Left kidney (tissue), 2 donors: Measurements from ENCODE around the gene CCNF. TPM values are rescaled to one million over a fixed set of nuclear protein-coding genes. Genes with fewer than 3 reads are reported as not detected.
"Not testable (repeated sequence)": the region's sequence is repeated elsewhere in the genome, so short reads cannot be mapped to it uniquely, and the experiment has no call there.

Source experiments
- DNase-seq: peaks from one replicate; pipeline ENCODE4 v3.0.0-alpha.2; 2013
- polyA plus RNA-seq: library from polyadenylated mRNA; unstranded; fragments of 120-200 nt; gene quantifications from one replicate; pipeline ENCODE4 v1.2.1, GENCODE V29; 2013; ENCODE audit not compliant: insufficient read length

CCNF gene
- polyA plus RNA-seq, 1 donor, result 15.0 TPM

DNA sequence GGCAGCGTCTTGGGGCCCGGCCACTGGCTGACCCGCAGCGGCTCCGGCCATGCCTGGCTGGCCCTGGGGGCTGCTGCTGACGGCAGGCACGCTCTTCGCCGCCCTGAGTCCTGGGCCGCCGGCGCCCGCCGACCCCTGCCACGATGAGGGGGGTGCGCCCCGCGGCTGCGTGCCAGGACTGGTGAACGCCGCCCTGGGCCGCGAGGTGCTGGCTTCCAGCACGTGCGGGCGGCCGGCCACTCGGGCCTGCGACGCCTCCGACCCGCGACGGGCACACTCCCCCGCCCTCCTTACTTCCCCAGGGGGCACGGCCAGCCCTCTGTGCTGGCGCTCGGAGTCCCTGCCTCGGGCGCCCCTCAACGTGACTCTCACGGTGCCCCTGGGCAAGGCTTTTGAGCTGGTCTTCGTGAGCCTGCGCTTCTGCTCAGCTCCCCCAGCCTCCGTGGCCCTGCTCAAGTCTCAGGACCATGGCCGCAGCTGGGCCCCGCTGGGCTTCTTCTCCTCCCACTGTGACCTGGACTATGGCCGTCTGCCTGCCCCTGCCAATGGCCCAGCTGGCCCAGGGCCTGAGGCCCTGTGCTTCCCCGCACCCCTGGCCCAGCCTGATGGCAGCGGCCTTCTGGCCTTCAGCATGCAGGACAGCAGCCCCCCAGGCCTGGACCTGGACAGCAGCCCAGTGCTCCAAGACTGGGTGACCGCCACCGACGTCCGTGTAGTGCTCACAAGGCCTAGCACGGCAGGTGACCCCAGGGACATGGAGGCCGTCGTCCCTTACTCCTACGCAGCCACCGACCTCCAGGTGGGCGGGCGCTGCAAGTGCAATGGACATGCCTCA, 42.6 kb downstream of the CCNF start:
- DNase-seq, result no peak

DNA sequence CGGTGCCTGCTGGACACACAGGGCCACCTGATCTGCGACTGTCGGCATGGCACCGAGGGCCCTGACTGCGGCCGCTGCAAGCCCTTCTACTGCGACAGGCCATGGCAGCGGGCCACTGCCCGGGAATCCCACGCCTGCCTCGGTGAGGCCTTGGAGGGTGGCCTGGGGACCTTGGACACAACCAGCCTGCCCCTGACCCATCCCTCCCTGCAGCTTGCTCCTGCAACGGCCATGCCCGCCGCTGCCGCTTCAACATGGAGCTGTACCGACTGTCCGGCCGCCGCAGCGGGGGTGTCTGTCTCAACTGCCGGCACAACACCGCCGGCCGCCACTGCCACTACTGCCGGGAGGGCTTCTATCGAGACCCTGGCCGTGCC, 43.2 kb downstream of the CCNF start:
- DNase-seq, result no peak

DNA sequence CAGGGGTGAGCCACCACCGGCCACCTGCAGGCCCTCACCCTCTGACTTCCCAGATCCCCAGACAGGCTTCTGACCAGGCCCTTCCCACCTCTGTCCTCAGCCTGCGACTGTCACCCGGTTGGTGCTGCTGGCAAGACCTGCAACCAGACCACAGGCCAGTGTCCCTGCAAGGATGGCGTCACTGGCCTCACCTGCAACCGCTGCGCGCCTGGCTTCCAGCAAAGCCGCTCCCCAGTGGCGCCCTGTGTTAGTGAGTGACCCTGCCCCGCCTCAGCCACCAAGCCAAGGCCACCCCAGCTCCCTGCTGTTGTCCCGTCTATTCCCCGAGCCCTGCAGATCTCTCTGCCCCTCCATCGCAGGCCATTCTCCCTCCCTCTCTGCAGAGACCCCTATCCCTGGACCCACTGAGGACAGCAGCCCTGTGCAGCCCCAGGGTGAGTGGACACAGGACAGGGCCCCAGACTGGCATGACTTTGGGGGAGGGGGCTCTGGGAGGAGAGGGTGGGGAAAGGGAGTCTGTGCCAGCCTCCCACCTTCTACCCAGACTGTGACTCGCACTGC, 43.7 kb downstream of the CCNF start:
- DNase-seq, result no peak

DNA sequence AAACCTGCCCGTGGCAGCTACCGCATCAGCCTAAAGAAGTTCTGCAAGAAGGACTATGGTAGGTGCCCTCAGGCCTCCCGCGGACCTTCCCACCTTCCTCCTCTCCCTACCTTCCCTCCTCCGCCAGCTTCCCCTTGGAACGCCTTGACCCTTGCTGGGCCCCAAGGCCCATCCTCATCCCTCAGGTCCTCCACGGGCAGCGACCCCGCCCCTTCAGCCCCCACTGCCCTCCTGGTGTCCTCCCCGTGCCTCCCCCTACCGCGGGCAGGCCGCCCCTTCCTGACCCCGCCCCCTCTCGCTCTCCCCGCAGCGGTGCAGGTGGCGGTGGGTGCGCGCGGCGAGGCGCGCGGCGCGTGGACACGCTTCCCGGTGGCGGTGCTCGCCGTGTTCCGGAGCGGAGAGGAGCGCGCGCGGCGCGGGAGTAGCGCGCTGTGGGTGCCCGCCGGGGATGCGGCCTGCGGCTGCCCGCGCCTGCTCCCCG, 44.2 kb downstream of the CCNF start:
- no peak for DNase-seq

DNA sequence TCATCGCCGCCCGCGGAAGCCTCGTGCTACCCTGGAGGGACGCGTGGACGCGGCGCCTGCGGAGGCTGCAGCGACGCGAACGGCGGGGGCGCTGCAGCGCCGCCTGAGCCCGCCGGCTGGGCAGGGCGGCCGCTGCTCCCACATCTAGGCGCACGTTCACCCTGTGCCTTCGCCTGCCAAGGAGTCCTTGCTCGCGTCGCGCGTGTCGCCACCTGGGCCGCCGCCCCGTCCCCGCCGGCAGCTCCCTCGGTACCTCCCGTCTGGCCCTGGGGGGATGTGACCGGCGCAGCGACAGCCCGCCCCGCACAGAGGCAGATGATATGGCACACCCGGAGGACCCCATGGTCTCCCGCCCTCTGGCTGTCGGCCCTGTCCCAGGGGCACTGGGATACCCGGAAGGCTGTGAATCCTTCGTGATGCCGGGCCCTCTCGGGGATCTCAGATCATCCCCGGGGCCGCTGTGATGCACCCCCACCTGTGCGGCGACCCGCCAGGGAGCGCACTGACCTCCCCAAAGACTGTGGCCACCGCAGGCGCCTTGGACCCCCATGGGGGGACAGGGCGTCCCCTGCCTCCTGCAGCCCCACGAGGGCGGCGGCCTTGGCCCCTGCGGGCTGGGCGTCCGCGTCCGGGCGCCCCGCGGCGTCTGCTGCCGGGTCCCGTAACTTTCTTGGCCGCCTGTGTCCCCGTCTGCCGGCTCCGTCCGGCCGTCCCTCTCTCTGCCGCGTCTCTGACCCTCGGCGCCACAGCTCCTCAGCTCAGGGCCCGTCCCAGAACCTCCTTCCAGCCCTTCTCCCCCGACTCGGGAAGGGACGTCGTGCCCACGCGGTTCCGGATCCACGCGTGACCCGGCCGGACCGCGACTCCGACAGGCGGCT, 45.0 kb downstream of the CCNF start:
- DNase-seq, result no peak

GRCh38 chr16:2474877-2475412, 45.7 kb downstream of the CCNF start, which contains the start of gene TBC1D24:
Gene TBC1D24 (plus strand): TSS chr16:2475127. CDS start chr16:2496149, 21,022 bp downstream.
- DNase-seq, result peak; percentile 82

GRCh38 chr16:2475413-2476344, 46.4 kb downstream of the CCNF start:
- no peak for DNase-seq

DNA sequence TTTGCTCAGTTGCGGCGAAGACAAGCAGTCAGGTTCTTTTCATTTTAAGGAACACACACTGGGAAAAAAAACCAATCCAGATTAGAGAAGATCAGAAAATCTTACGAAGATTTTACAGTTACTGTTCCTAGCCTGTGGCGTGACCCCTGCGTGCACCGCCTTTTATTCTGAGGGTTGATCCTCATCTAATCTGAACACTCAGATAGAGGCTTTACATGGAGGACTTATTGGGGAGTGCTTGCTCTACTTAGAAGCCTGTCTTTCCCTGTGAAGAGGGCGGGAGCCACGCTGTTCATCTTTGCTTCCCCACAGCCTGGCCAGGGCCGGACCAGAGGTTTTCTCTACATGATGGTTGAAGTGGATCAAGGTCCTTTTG, 47.1 kb downstream of the CCNF start:
- DNase-seq, result no peak

GRCh38 chr16:2476741-2477140, 47.5 kb downstream of the CCNF start:
- DNase-seq, result no peak

DNA sequence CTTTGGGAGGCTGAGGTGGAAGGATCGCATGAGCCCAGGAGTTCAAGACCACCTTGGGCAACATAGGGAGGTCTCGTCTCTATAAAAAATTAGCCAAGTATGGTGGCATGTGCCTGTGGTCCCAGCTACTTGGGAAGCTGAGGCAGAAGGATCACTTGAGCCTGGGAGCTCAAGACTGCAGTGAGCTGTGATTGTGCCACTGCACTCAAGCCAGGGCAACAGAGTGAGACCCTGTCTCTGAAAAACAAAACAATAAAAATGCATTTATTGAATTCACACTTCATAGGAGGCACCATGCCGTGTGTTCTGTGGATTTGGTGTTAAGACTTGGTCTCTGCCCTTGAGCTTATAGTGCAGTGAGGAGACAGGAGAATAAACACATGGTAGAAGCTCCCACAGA, 48.1 kb downstream of the CCNF start:
- no peak for DNase-seq

DNA sequence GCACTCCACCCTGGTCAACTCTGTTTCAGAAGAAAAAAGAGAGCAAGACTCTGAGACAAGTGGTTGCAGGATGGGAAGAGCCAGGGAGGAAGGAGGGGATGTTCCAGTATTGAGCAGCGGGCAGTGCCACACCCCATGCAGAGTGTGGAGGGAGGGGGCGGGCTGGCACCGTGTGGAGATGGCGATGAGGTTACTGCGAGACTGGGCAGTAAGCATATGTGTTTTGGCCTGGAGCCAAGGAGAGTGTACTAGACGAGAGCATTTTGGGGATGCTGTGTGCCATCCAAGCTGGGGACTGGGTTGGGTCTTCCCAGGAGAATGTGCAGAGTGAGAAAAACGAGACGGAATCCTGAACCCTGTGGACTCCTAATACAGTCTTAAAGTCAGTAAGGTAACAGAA, 49.0 kb downstream of the CCNF start:
- DNase-seq, result no peak

DNA sequence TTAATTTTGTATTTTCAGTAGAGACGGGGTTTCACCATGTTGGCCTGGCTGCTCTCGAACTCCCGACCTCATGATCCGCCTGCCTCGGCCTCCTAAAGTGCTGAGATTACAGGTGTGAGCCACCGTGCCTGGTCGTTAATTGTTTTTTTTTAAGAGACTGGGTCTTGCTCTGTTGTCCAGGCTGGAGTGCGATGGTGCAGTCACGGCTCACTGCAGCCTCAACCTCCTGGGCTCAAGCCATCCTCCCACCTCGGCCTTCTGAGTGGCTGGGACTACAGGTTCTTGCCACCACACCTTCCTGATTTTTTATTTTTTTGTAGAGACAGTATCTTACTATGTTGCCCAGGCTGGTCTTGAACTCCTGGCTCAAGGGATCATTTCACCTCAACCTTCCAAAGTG, 50.7 kb downstream of the CCNF start:
- not testable (repeated sequence) for DNase-seq

DNA sequence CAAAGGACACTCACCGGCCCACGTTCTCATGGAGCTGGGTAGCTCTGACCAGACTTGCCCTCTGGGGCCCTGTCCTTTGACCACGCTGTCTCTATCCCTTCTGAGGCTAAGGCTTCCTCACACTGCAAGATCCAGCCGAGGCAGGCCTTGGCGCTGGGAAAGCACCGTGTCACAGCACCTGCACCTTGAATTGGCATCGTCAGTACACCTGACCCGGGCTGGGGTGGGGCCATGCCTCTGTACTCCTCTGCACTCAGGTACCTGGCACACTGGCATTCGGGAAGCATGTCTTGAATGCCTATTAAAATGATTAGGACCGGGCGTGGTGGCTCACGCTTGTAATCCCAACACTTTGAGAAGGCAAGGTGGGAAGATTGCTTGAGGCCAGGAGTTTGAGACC, 51.7 kb downstream of the CCNF start:
- no peak for DNase-seq

- no peak for DNase-seq
These were observed 52.4 kb downstream of the CCNF start for GRCh38 chr16:2481676-2482075.

- no peak for DNase-seq
These were observed 53.0 kb downstream of the CCNF start for GRCh38 chr16:2482249-2482648.

GRCh38 chr16:2482708-2483534, 53.7 kb downstream of the CCNF start:
- no peak for DNase-seq

DNA sequence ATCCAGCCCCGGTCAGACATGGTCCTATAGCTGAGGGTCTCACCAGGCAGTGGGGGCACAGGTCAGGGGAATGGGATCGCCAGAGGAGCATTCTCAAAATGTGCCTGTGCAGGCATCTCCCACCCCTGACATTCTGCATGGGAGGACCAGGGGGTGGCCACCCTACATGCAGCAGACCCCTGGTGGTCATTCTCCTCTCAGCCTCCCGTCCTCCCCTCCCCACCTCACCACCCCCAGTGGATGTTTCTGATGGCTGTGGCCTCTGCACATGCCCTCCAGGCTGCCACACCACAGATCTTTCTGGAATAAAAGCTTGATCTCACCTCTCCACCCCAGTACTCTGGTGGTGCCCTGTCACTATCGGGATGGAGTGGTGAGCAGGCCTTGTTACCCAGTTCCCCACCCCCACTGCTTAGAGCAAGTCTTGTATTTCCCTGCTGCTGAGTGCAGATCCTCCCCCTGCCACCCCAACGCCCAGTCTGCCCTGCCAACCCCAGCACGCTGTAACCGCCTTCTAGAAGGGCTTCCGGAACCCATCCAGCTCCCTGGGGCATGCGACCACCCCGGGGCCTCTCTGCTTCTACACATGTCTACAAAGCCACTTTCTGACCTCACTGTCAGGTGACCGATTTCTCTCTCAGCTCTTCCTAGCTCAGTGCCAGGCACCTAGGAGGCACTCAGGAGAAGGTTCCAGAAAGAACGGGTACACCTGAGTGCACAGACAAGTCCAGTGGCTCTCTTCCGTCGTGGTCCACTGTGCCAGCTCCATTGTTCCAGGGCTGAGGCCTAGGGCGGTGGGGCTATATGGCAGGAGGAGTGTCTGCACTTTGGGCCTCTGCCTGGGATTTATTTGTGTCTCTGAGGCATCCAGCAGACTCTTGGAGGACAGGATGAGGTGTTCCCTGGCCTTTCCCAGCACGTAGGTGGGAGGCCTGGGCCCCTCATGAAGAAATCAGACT, 55.0 kb downstream of the CCNF start:
- no peak for DNase-seq

DNA sequence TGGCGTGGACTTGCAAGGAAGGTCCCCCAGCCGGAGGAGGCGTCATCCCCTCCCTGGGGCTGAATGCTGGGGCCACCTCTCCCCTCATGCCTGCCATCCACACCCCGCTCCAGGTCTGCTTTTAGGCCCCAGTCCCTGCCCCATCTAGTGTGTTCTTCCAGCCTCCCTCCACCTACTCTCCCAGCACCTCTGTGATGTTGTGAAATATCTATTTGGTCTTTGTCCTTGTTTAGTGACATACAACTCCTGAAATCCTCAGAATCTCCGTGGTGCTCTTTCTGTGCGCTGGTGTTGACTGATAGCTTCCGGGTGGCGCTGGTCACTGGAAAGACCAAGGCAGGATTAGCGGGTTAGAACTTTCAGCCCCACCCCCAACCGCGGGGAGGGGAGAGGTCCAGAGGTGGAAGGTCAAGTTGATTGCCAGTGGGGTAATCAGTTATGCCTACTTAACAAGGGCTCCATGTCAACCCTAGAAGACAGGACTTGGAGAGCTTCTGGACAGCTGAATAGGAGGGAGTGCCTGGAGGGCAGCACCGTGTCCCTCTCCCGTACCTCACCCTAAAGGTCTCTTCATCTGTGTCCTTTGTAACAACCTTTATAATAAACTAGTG, 55.8 kb downstream of the CCNF start:
- DNase-seq, result no peak
